Tibial artery (tissue), 4 donors: ENCODE measurements around the gene IGHMBP2.

Experiments
- DNase-seq, 2 donors: peaks; one replicate each; pipeline ENCODE4 v3.0.0-alpha.2; 2019
- H3K27ac ChIP-seq, 2 donors: fragments of 200-600 bp; sonication (generic) in 1 of 2; 1 replicate in 1 of 2; 2 replicates in 1 of 2; pipeline ENCODE4 v1.5.1; 2018 to 2019; ENCODE audit warnings: mild to moderate bottlenecking in 1 of 2
- H3K27me3 ChIP-seq, 2 donors: fragments of 200-600 bp; sonication (generic) in 1 of 2; one replicate each; pipeline versions ENCODE4 v1.5.1 to v1.6.0; 2016 to 2019
- H3K36me3 ChIP-seq, 3 donors: fragments of 200-600 bp; sonication (generic) in 2 of 3; one replicate each; pipeline ENCODE4 v1.5.1; 2016 to 2019; ENCODE audit warnings: mild to moderate bottlenecking in 2 of 3
- H3K4me1 ChIP-seq, 4 donors: fragments of 200-600 bp; sonication (generic) in 2 of 4; 1 replicate in 3 of 4; 2 replicates in 1 of 4; pipeline ENCODE4 v1.5.1; 2016 to 2019
- H3K4me3 ChIP-seq, 2 donors: fragments of 200-600 bp; sonication (generic) in 1 of 2; 1 replicate in 1 of 2; 2 replicates in 1 of 2; pipeline ENCODE4 v1.5.1; 2018 to 2019; ENCODE audit warnings: mild to moderate bottlenecking in 2 of 2
- H3K9me3 ChIP-seq, 3 donors: fragments of 200-600 bp; sonication (generic) in 1 of 3; one replicate each; pipeline ENCODE4 v1.5.1; 2016 to 2019
- intact Hi-C: fragments of 100-400 bp; cut with DNase I; formaldehyde crosslinking; loops from one replicate; pipeline ENCODE4 v1.15.0; 2023; ENCODE audit warnings: low total_unique reads
- TF ChIP-seq, protein P1 (sequence below), 2 experiments: fragments of 200-600 bp in 1 of 2; fragments of 450-650 bp in 1 of 2; IDR thresholded peaks; one replicate each; pipeline ENCODE4 v1.5.1; 2017 to 2019; ENCODE audit warnings: antibody characterized with exemption in 2 of 2, mild to moderate bottlenecking in 1 of 2, moderate library complexity in 1 of 2

IGHMBP2 gene

DNA sequence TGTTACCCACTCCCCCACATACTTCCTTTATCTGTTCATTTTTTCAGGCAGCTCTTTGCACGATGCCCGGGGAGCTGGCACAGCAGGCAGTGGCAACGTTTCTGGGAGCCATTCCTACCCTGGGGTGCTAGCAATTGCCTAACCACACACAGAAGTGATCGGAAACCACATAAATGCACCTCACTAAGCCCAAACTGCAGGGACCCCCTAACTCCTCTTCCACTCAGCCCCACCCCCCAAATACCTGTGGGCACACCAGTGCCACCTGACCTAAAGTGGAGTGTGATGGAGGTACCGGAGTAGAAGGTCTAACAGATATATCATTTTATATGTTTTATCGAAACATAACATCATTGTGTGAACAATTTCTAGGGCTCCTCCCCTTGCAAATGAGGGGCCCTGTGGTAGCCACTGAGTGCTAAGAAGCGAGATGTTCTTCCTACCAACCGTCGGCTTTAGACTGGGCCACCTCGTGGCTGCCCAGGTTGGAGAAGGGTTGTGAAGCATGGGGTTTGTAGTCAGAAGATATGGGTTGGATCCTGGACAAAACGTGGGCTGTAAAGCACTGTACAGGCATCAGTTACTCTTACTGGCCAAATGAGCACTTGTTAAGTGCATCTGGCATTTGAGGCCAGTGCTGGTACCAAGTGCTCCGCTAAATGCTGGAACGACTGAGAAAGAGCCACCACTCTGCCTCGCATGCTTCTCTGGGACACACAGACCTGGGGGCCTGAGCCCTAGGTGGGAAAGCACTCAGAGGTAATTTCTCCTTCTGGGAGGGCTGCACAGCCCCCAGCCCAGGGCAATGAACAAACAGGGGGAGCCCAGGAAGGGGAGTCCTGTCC lies 74.3 kb downstream of the IGHMBP2 start:
- Histone ChIP-seq H3K36me3 (no peaks in the 10 kb centered on the region), H3K4me3 (no peak overlapping the region), H3K4me1 (peaks cover 0 to 8% (median 4%) of the 10 kb centered on the region in 4 donors), H3K9me3 (no peaks in the 10 kb centered on the region), H3K27me3 (no peaks in the 10 kb centered on the region), H3K27ac (no peak overlapping the region)
- intact Hi-C loops: no loop called here
- peak in 1 of 2 donors; percentile 37 for DNase-seq
- TF ChIP-seq, protein P1, sequence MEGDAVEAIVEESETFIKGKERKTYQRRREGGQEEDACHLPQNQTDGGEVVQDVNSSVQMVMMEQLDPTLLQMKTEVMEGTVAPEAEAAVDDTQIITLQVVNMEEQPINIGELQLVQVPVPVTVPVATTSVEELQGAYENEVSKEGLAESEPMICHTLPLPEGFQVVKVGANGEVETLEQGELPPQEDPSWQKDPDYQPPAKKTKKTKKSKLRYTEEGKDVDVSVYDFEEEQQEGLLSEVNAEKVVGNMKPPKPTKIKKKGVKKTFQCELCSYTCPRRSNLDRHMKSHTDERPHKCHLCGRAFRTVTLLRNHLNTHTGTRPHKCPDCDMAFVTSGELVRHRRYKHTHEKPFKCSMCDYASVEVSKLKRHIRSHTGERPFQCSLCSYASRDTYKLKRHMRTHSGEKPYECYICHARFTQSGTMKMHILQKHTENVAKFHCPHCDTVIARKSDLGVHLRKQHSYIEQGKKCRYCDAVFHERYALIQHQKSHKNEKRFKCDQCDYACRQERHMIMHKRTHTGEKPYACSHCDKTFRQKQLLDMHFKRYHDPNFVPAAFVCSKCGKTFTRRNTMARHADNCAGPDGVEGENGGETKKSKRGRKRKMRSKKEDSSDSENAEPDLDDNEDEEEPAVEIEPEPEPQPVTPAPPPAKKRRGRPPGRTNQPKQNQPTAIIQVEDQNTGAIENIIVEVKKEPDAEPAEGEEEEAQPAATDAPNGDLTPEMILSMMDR (IDR thresholded peaks at IDR 0.05): no peak

DNA sequence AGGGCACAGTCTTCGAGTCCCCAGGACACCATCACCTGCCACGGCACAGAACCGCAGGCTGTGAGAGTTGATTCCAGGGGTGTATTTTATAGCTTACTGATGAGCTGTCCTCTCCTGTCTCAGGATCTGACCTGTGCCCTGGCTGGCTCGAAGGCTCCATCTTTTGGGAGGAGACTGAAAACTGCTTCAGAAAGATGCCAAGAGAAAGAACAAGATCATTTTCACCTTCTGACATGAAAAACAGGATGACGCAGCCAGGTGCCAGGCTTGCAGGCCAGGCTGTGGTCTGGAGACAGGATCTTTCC lies 74.9 kb downstream of the IGHMBP2 start:
- no peak overlapping the region for H3K27ac ChIP-seq
- no peaks in the 10 kb centered on the region for H3K9me3 ChIP-seq
- H3K4me3 ChIP-seq: no peak overlapping the region
- H3K27me3 ChIP-seq: no peaks in the 10 kb centered on the region
- no peaks in the 10 kb centered on the region for H3K36me3 ChIP-seq
- TF ChIP-seq, protein P1 (IDR thresholded peaks at IDR 0.05): no peak
- no peak for DNase-seq
- peaks cover 0 to 8% (median 4%) of the 10 kb centered on the region in 4 donors for H3K4me1 ChIP-seq
- intact Hi-C loops: no loop called here

DNA sequence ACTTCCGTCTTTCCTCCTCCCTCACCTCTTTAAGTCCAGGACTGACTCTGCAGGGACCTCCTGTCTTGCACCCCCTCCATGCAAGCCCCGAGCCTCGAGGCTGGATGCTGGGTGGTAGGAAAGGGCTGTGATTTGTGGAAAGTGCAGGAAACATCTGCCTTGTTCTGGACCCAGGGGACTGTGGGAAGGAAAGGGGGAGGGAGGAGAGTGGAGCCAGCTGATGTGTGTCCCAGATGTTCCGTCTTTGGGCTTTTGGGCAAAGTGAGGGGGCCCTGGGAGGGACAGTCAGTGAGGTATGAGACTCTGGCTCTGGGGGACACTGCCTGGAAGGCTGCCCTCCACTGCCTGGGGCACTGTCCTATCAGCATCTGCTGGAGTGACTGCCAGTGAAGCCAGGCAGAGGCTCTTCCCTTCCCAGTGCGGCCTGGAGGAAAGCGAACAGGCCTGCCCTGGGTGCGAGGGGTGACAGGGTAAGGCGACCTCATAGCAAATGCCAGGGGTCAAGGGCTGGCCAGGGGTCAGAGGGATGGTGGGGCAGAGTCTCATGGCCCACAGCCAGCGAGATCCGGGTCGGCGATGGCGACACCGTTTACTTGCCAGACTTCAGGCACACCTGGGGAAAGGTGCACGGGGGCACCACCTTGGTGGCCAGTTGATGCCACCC lies 75.4 kb downstream of the IGHMBP2 start:
- Histone ChIP-seq H3K9me3 (no peaks in the 10 kb centered on the region), H3K4me1 (peaks cover 0 to 8% (median 4%) of the 10 kb centered on the region in 4 donors), H3K36me3 (no peaks in the 10 kb centered on the region), H3K27ac (no peak overlapping the region), H3K4me3 (no peak overlapping the region), H3K27me3 (no peaks in the 10 kb centered on the region)
- TF ChIP-seq, protein P1 (IDR thresholded peaks at IDR 0.05): no peak
- intact Hi-C loops: no loop called here
- peak in 1 of 2 donors; percentile 53 for DNase-seq

DNA sequence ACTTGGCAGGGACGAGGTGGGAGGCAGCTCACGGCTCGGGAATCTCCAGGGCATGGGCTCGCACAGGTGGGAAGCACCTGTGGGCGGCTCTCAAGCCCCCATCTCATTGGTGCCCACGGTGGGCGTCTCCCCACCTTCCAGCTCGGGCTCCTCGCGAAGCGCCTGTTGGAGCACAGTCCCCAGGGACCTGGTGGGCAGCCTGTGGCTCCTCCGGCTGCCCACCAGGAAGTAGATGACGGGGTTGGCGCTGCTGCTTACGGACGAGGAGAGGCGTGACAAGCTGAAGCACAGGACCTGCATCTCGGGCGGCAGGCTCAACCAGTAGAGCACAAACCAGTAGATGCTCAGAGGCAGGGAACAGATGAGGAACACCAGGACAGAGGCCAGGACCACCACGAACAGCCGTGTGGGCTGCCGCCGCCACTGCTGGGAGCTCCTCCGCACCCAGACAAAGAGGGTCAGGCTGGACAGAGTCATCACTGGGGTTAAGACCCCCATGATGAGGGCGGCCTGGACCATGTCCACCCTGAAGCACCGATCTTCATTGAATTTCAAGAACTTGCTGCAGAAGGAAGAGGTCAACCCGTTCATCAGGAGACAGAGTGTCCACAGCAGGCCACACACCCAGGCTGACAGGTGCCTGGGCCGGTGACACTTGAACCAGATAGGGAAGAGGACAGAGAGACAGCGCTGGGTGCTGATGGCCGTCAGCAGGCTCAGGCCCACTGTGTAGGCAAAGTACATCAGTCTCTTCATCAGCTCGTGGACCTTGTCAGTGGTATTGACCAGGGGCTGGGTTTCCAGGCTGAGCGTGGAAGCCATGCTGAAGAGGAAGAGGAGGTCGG lies 76.5 kb downstream of the IGHMBP2 start:
- no peaks in the 10 kb centered on the region for H3K36me3 ChIP-seq
- no peak overlapping the region for H3K27ac ChIP-seq
- H3K27me3 ChIP-seq: no peaks in the 10 kb centered on the region
- DNase-seq: peak in 1 of 2 donors; percentile 54
- no peaks in the 10 kb centered on the region for H3K9me3 ChIP-seq
- H3K4me1 ChIP-seq: peaks cover 0 to 8% (median 4%) of the 10 kb centered on the region in 4 donors
- H3K4me3 ChIP-seq: no peak overlapping the region
- TF ChIP-seq, protein P1 (IDR thresholded peaks at IDR 0.05): no peak
- intact Hi-C loops: no loop called here

DNA sequence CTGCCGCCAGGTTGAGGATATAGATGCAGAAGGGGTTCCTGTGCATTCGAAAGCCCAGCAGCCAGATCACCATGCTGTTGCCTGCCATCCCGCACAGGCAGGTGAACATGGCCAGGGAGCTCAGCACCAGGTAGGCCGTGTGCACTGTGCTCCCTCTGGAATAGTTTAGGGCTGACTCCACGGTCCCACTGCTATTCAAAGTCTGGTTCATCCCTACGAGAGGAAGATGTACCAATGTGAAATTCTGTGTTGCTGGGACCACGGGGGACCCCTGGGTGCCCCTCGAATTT lies 77.0 kb downstream of the IGHMBP2 start, which contains the start of gene MRGPRD:
Gene MRGPRD (minus strand): TSS at position 211 of the 290 bp plus-strand sequence. CDS start 0 bp downstream, at position 211.
- TF ChIP-seq, protein P1 (IDR thresholded peaks at IDR 0.05): no peak
- Histone ChIP-seq H3K9me3 (no peaks in the 10 kb centered on the region), H3K27me3 (no peaks in the 10 kb centered on the region), H3K4me3 (no peak within 1 kb of the TSS), H3K36me3 (no peaks in the 10 kb centered on the region), H3K4me1 (peaks cover 0 to 8% (median 4%) of the 10 kb centered on the region in 4 donors), H3K27ac (no peak within 1 kb of the TSS)
- DNase-seq: no peak
- intact Hi-C loops: no loop called here
